ENCODE measurements around the gene E2F7.

Gene E2F7

DNA sequence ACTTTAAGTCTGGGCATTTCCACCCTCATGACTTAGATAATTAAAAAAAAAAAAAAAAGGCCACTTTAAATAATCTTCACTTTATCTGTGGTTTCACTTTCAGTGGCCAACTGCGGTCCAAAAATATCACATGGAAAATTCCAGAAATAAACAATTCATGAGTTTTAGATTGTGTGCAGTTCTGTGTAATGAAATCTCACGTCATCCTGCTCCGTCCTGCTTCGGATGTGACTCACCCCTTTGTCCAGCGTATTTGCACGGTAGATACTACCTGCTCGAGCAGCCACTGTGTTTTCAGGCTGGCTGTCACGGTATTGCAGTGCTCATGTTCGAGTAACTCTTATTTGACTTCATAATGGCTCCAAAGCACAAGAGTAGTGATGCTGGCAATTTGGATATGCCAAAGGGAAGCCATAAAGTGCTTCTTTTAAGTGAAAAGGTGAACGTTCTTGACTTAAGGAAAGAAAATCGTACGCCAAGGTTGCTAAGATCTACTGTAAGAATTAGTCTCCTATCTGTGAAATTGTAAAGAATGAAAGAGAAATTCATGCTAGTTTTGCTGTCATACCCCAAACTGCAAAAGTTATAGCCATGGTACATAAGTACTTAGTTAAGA lies 2.4 kb downstream of the E2F7 start:
- TF ChIP-seq, protein P1, sequence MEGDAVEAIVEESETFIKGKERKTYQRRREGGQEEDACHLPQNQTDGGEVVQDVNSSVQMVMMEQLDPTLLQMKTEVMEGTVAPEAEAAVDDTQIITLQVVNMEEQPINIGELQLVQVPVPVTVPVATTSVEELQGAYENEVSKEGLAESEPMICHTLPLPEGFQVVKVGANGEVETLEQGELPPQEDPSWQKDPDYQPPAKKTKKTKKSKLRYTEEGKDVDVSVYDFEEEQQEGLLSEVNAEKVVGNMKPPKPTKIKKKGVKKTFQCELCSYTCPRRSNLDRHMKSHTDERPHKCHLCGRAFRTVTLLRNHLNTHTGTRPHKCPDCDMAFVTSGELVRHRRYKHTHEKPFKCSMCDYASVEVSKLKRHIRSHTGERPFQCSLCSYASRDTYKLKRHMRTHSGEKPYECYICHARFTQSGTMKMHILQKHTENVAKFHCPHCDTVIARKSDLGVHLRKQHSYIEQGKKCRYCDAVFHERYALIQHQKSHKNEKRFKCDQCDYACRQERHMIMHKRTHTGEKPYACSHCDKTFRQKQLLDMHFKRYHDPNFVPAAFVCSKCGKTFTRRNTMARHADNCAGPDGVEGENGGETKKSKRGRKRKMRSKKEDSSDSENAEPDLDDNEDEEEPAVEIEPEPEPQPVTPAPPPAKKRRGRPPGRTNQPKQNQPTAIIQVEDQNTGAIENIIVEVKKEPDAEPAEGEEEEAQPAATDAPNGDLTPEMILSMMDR (conservative IDR thresholded peaks at IDR 0.05; ENCODE audit: low read depth, low read length) = no peak
- no peak for DNase-seq (ENCODE audit: low read depth)
- H3K4me3 ChIP-seq (ENCODE audit: low read length) = peak overlapping the region; percentile 27

DNA sequence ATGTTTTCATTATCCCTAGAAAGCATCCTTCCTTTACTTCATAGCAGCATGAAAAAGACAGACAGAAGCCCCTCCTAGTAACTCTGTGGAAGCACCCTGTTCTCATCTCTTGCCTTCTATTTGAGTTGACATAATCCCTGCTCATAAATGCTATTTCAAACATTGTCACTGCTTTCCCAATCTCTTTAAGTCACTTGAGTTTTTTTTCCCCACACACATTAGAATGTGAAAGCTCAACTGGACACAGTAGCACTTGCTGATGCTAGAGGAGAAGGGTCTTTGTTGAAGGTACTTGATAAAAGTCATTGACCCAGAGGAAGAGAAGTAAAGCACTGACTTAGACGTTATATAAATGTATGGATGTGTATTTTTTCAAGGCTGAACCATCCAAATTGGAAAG lies 3.0 kb downstream of the E2F7 start:
- DNase-seq (ENCODE audit: low read depth) = no peak
- H3K4me3 ChIP-seq (ENCODE audit: low read length) = no peak overlapping the region
- TF ChIP-seq, protein P1 (conservative IDR thresholded peaks at IDR 0.05; ENCODE audit: low read depth, low read length) = no peak

DNA sequence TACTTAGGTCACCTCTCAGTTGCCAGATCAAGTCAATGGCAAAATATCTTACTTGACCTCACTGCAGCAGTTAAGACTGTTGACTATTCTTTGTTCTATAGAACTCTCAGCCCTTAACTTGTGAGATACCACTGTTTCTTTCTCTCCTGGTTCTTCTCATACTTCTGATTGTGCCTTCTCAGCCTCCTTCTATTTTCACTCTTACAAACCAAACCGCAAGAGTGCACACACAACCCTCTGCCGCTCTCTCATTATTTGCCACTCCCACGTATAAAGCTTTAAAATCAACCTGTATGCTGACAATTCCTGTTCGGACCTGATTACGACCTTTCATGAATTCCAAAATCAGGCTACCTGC lies 4.5 kb downstream of the E2F7 start:
- H3K4me3 ChIP-seq (ENCODE audit: low read length) = no peak overlapping the region
- TF ChIP-seq, protein P1 (conservative IDR thresholded peaks at IDR 0.05; ENCODE audit: low read depth, low read length) = no peak
- no peak for DNase-seq (ENCODE audit: low read depth)

DNA sequence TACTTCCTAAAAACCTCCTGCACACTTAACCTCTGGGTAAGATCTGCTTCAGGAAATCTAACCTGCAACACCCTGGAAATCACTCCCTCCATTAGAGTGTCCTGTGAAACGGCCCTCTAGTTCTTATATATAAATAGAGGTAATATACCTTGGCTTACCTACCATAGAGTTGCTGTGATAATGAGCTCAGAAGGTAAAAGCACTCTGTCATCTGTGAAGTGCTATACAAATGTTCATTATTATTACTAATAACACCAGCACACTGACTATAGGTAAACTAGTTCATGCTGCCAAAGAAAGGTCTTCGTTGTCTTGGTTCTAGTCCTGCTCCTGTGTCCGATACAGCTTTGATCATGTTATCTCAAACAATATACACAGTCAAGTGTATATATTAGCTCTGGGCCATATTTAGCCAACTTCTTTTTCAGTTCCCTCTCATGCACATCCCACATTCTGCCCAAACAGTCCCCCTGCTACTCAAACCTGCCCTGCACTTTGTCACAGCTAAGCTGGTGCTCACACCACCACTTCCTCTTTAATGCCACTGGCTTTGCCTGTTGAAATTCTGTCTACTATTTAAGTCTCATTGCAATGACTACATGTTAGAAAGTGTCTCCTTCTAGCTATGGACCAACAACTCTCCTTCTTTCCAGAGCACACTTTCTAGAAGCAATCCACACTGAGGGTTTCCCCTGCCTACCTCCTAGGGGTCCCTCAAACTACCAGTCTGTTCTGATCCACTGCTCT lies 5.1 kb downstream of the E2F7 start:
- DNase-seq (ENCODE audit: low read depth) = no peak
- TF ChIP-seq, protein P1 (conservative IDR thresholded peaks at IDR 0.05; ENCODE audit: low read depth, low read length) = no peak
- no peak overlapping the region for H3K4me3 ChIP-seq (ENCODE audit: low read length)

DNA sequence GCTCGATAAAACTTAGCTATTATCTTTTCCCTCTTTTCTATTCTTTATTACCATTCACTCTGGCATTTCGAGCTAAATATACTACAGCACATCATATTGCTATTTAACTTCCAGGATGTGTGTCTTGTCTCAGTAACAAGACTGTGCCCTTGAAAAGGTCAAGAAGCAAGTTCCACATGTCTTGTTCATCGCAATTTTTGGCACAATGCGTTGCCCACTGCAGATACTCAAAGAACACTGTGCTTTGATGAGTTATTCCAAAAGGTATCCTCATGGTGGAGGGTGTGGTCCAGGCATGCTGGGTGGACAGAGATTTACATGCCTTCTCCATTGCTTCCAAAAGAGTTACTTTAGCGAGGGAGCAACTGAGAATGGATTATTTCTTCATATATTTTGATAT lies 6.6 kb downstream of the E2F7 start:
- no peak overlapping the region for H3K4me3 ChIP-seq (ENCODE audit: low read length)
- DNase-seq (ENCODE audit: low read depth) = no peak
- TF ChIP-seq, protein P1 (conservative IDR thresholded peaks at IDR 0.05; ENCODE audit: low read depth, low read length) = no peak

DNA sequence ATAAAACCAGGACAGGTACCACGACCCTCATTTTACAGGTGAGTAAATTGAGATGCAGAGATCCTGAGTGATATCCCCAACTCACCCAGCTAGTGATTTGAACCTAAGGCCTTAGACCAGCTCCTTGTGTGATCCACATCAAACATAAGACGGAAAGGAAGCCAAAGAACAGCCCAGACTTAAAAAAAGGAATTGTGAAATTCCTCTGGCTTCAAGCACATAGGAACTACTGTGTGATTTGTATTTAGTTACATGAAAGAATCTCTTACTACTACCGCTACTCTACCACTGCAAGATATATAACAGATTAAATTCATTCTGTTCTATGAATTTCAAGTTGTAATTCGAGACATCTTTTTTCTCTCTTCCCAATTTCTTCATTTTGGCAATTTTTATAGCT lies 10.5 kb downstream of the E2F7 start:
- TF ChIP-seq, protein P1 (conservative IDR thresholded peaks at IDR 0.05; ENCODE audit: low read depth, low read length) = no peak
- H3K4me3 ChIP-seq (ENCODE audit: low read length) = no peak overlapping the region
- no peak for DNase-seq (ENCODE audit: low read depth)

DNA sequence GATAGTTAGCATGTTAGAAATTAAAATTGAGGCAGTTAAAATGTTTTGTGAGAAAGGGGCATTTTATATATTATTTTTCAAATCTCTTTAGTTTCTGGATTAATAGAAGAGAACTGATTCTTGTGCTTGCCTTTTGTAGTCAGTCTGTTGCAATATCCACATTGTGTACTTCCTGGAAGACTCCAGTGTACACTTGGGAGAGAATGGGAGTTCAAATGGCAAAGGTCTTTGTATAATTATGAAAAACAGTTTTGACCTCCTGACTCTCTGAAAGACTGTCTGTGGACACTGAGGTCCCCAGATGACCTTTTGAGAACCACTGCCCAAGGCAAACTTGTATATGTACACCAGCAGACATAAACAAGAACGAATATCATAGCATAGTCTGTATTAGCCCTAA lies 12.1 kb downstream of the E2F7 start:
- DNase-seq (ENCODE audit: low read depth) = no peak
- TF ChIP-seq, protein P1 (conservative IDR thresholded peaks at IDR 0.05; ENCODE audit: low read depth, low read length) = no peak

More for the DNA sequence above, 12.1 kb downstream of the E2F7 start:
- H3K4me3 ChIP-seq (ENCODE audit: low read length) = no peak overlapping the region
